Mucosa of gallbladder (tissue), 1 donor: Measurements from ENCODE around the gene RNASE11. TPM values are rescaled to one million over a fixed set of nuclear protein-coding genes. Genes with fewer than 3 reads are reported as not detected.

Source experiments
- total RNA-seq: library from RNA; stranded (reverse); gene quantifications from one replicate; pipeline ENCODE4 v1.2.1, GENCODE V29; 2021
- donor health status: DM: no; HTN: no; CAD: no.

The RNASE11 gene
- total RNA-seq, 1 donor from 2014 or later, result not detected

Other genes with a start within 250 kb of the RNASE11 start
- gene PARP2, start 244.4 kb downstream of the RNASE11 start, total RNA-seq, result 15.5 TPM
- gene TEP1, start 174.5 kb downstream of the RNASE11 start, total RNA-seq, result 107 TPM
- 0.92 TPM for gene KLHL33, start 151.8 kb downstream of the RNASE11 start, total RNA-seq
- 35.4 TPM for gene OSGEP, start 133.2 kb downstream of the RNASE11 start, total RNA-seq
- 129 TPM for gene APEX1, start 132.8 kb downstream of the RNASE11 start, total RNA-seq
- gene PIP4P1, start 126.6 kb downstream of the RNASE11 start, total RNA-seq, result 44.3 TPM
- gene PNP, start 118.6 kb downstream of the RNASE11 start, total RNA-seq, result 61.5 TPM
- 0.86 TPM for gene RNASE10, start 82.5 kb downstream of the RNASE11 start, total RNA-seq
- gene RNASE9, start 27.0 kb downstream of the RNASE11 start, total RNA-seq, result not detected
- gene RNASE12, start 3.4 kb upstream of the RNASE11 start, total RNA-seq, result not detected
- gene OR6S1, start 53.7 kb upstream of the RNASE11 start, total RNA-seq, result not detected
- gene RNASE4, start 96.6 kb upstream of the RNASE11 start, total RNA-seq, result 135 TPM
- 110 TPM for gene ANG, start 100.8 kb upstream of the RNASE11 start, total RNA-seq
- not detected for gene EDDM3A, start 157.9 kb upstream of the RNASE11 start, total RNA-seq
- not detected for gene EDDM3B, start 180.4 kb upstream of the RNASE11 start, total RNA-seq
- gene RNASE6, start 193.3 kb upstream of the RNASE11 start, total RNA-seq, result 17.3 TPM
- gene RNASE1, start 214.8 kb upstream of the RNASE11 start, total RNA-seq, result 609 TPM